ENCODE results near the gene OSBPL9.

DNA sequence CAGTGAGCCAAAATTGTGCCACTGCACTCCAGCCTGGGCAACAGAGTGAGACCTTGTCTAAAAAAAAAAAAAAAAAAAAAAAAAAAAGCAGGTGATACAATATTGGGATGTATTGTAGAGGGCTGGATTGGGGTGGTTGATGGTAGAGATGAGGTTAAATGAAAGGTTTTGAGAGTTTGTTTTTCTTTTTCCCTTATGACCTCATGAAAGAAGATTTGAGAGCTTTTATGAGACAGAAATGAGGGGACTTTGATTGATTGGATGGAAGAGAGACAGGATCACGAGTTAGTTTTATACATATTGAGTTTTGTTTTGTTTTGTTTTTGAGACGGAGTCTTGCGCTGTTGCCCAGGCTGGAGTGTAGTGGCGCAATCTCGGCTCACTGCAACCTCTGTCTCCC, 27.1 kb downstream of the OSBPL9 start:
- TF ChIP-seq CBFB (IDR thresholded peaks at IDR 0.05; ENCODE audit: low read depth) = no peak
- no peak for TF ChIP-seq CREM (IDR thresholded peaks at IDR 0.05; ENCODE audit: low read depth)
- TF ChIP-seq, protein P1, sequence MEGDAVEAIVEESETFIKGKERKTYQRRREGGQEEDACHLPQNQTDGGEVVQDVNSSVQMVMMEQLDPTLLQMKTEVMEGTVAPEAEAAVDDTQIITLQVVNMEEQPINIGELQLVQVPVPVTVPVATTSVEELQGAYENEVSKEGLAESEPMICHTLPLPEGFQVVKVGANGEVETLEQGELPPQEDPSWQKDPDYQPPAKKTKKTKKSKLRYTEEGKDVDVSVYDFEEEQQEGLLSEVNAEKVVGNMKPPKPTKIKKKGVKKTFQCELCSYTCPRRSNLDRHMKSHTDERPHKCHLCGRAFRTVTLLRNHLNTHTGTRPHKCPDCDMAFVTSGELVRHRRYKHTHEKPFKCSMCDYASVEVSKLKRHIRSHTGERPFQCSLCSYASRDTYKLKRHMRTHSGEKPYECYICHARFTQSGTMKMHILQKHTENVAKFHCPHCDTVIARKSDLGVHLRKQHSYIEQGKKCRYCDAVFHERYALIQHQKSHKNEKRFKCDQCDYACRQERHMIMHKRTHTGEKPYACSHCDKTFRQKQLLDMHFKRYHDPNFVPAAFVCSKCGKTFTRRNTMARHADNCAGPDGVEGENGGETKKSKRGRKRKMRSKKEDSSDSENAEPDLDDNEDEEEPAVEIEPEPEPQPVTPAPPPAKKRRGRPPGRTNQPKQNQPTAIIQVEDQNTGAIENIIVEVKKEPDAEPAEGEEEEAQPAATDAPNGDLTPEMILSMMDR (IDR thresholded peaks at IDR 0.05 in 2 of 3, conservative IDR thresholded peaks at IDR 0.05 in 1 of 3; ENCODE audit: control insufficient read depth in 2 of 3, extremely low read depth in 1 of 3, insufficient read depth in 1 of 3, low read depth in 3 of 3, low read length in 3 of 3) = no peak
- TF ChIP-seq, protein P2, sequence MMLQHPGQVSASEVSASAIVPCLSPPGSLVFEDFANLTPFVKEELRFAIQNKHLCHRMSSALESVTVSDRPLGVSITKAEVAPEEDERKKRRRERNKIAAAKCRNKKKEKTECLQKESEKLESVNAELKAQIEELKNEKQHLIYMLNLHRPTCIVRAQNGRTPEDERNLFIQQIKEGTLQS (IDR thresholded peaks at IDR 0.05; ENCODE audit: borderline replicate concordance, extremely low read depth, low read depth, low read length) = no peak
- no peak for TF ChIP-seq ZNF274 (IDR thresholded peaks at IDR 0.05; ENCODE audit: insufficient read depth, insufficient read length)
- TF ChIP-seq SRF (IDR thresholded peaks at IDR 0.05; ENCODE audit: low read depth in 2 of 2, low read length in 2 of 2) = no peak
- TF ChIP-seq ZNF217 (IDR thresholded peaks at IDR 0.05) = no peak
- TF ChIP-seq KDM1A (IDR thresholded peaks at IDR 0.05; ENCODE audit: borderline replicate concordance) = no peak
- no peak for TF ChIP-seq PAX5 (IDR thresholded peaks at IDR 0.05; ENCODE audit: borderline replicate concordance, low read depth, low read length)
- no peak for TF ChIP-seq POLR2A (IDR thresholded peaks at IDR 0.05; ENCODE audit: low read depth, low read length)
